Neural progenitor cell (in vitro differentiated cells): Measurements from ENCODE around the gene SPAG16. TPM values are rescaled to one million over a fixed set of nuclear protein-coding genes. Genes with fewer than 3 reads are reported as not detected.

Experiments
- DNase-seq: peaks from one replicate; pipeline ENCODE4 v3.0.0-alpha.2; 2016; ENCODE audit warnings: low spot score
- H2AFZ ChIP-seq: fragments of 200-600 bp; sonication (generic); replicated peaks from 2 replicates; pipeline ENCODE4 v1.6.1; 2016; ENCODE audit warnings: antibody characterized with exemption
- H3F3A ChIP-seq: fragments of 200-600 bp; sonication (generic); 2 replicates; pipeline ENCODE4 v1.6.1; 2016; ENCODE audit warnings: antibody characterized with exemption, low read depth
- H3K27ac ChIP-seq: fragments of 200-600 bp; sonication (generic); 2 replicates; pipeline ENCODE4 v1.5.1; 2016; ENCODE audit warnings: mild to moderate bottlenecking
- H3K27me3 ChIP-seq: fragments of 200-600 bp; sonication (generic); 2 replicates; pipeline ENCODE4 v1.6.1; 2016; ENCODE audit warnings: mild to moderate bottlenecking, moderate library complexity
- H3K36me3 ChIP-seq: fragments of 200-600 bp; sonication (generic); 2 replicates; pipeline ENCODE4 v1.5.1; 2016
- H3K4me1 ChIP-seq: fragments of 200-600 bp; sonication (generic); 2 replicates; pipeline ENCODE4 v1.6.1; 2016; ENCODE audit warnings: mixed run types
- H3K4me2 ChIP-seq: fragments of 200-600 bp; sonication (generic); 2 replicates; pipeline ENCODE4 v1.6.1; 2016
- H3K4me3 ChIP-seq: fragments of 200-600 bp; sonication (generic); 2 replicates; pipeline ENCODE4 v1.5.1; 2016
- H3K79me2 ChIP-seq: fragments of 200-600 bp; sonication (generic); 2 replicates; pipeline ENCODE4 v1.6.1; 2016; ENCODE audit warnings: low read depth
- H3K9ac ChIP-seq: fragments of 200-600 bp; sonication (generic); 2 replicates; pipeline ENCODE4 v1.6.1; 2016
- H3K9me3 ChIP-seq: fragments of 200-600 bp; sonication (generic); 2 replicates; pipeline ENCODE4 v1.5.1; 2016; ENCODE audit warnings: low read depth
- H4K20me1 ChIP-seq: fragments of 200-600 bp; sonication (generic); 2 replicates; pipeline ENCODE4 v1.6.1; 2016; ENCODE audit warnings: low read depth
- H3K27ac Mint-ChIP-seq: 3 replicates; pipeline ENCODE4 v1.8.0; 2021; ENCODE audit warnings: mixed read lengths
- H3K27me3 Mint-ChIP-seq: 2 replicates; pipeline ENCODE4 v1.8.0; 2022; ENCODE audit warnings: low read depth, mild to moderate bottlenecking, inconsistent platforms, moderate library complexity, mixed read lengths; ENCODE audit not compliant: insufficient read depth
- H3K36me3 Mint-ChIP-seq: 3 replicates; pipeline ENCODE4 v1.8.0; 2021; ENCODE audit warnings: mixed read lengths
- H3K4me1 Mint-ChIP-seq: 3 replicates; pipeline ENCODE4 v1.8.0; 2021; ENCODE audit warnings: mixed read lengths
- H3K4me3 Mint-ChIP-seq: 3 replicates; pipeline ENCODE4 v1.8.0; 2021; ENCODE audit warnings: mild to moderate bottlenecking, moderate library complexity, mixed read lengths
- H3K9me3 Mint-ChIP-seq: 3 replicates; pipeline ENCODE4 v1.8.0; 2020; ENCODE audit warnings: mixed read lengths
- EZH2 ChIP-seq: fragments of 200-600 bp; sonication (generic); IDR thresholded peaks from 2 replicates; pipeline ENCODE4 v1.6.1; 2017; ENCODE audit warnings: antibody characterized with exemption, mild to moderate bottlenecking, moderate library complexity
- EZH2phosphoT487 ChIP-seq: fragments of 200-600 bp; sonication (generic); IDR thresholded peaks from 2 replicates; pipeline ENCODE4 v1.6.1; 2017; ENCODE audit warnings: antibody characterized with exemption
- total RNA-seq: library from RNA; depleted of rRNA; stranded (reverse); fragments of >200 nt; gene quantifications from 2 replicates; pipeline ENCODE4 v1.2.3, GENCODE V29; 2015; ENCODE audit warnings: low replicate concordance
- TF ChIP-seq, protein P1 (sequence below): fragments of 200-600 bp; sonication (generic); IDR thresholded peaks from 2 replicates; pipeline ENCODE4 v1.5.1; 2017; ENCODE audit warnings: antibody characterized with exemption, mild to moderate bottlenecking

The SPAG16 gene
- total RNA-seq, 1 donor from 2014 or later, result 70.3 TPM

DNA sequence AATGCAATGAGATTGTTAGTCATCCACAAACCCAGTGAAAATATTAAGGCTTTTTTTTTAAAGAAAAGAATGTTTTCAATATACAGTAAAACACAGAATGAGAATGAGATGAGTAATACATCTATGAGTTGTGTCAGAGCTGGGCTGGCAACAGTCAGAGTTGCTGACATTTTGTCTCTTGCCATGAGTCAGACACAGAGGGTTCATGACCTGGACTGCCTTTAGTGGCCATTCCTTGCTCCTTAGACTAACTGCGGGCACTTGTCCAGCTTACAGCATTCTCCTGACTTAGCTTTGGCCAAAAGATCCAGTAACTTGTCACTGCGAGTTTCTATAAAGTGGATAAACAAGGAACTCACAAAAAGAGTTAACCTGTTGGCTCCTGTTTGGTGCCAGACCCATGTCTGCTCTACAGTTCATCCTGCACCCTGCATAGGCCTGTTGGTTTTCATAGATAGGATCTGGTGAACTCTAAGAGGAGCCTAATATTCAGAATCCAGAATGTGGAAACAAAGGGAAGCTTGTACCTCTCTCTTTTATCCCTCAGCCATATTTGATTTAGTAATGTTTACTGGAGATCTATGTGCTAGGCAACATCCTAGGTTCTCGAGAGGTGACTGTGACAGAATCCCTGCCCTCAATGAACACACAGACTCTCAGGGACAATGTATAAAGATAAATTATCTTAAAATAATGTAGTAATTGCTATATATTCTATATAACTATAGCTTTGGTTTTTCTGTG, 735.1 kb downstream of the SPAG16 start:
- Mint-ChIP-seq H3K27me3 (peaks cover 5% of the 10 kb centered on the region), H3K4me3 (no peak overlapping the region), H3K4me1 (no peaks in the 10 kb centered on the region), H3K36me3 (no peaks in the 10 kb centered on the region), H3K9me3 (no peaks in the 10 kb centered on the region), H3K27ac (no peak overlapping the region)
- Histone ChIP-seq H3K27me3 (no peaks in the 10 kb centered on the region), H3K9ac (no peak overlapping the region), H3K4me3 (no peak overlapping the region), H4K20me1 (no peaks in the 10 kb centered on the region), H3K36me3 (no peaks in the 10 kb centered on the region), H3K4me1 (no peaks in the 10 kb centered on the region), H3K9me3 (no peaks in the 10 kb centered on the region), H3K79me2 (no peaks in the 10 kb centered on the region), H2AFZ (no peak overlapping the region), H3K27ac (no peak overlapping the region), H3K4me2 (no peak overlapping the region), H3F3A (no peaks in the 10 kb centered on the region)
- TF ChIP-seq EZH2phosphoT487 (no peak), EZH2 (no peak)
- TF ChIP-seq, protein P1, sequence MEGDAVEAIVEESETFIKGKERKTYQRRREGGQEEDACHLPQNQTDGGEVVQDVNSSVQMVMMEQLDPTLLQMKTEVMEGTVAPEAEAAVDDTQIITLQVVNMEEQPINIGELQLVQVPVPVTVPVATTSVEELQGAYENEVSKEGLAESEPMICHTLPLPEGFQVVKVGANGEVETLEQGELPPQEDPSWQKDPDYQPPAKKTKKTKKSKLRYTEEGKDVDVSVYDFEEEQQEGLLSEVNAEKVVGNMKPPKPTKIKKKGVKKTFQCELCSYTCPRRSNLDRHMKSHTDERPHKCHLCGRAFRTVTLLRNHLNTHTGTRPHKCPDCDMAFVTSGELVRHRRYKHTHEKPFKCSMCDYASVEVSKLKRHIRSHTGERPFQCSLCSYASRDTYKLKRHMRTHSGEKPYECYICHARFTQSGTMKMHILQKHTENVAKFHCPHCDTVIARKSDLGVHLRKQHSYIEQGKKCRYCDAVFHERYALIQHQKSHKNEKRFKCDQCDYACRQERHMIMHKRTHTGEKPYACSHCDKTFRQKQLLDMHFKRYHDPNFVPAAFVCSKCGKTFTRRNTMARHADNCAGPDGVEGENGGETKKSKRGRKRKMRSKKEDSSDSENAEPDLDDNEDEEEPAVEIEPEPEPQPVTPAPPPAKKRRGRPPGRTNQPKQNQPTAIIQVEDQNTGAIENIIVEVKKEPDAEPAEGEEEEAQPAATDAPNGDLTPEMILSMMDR, result no peak
- no peak for DNase-seq

DNA sequence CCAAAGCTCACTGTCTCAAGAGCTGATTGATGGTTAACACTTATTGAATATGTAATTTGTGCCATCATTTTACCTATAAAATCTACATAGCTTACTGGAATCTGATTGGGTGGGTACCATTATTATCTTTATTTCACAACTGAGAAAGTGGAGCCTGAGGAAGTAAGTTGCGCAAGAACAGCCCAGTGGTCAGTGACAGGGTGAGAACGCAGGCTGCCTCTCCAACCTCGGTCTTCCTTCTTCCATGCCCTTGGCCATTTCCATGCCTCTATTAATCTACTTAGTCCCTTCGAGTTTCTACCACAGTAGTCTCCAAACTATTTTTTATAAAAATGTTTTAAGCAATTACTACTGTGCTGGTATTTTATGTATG, 735.7 kb downstream of the SPAG16 start:
- no peak for DNase-seq
- no peak overlapping the region for H3K4me3 Mint-ChIP-seq
- H3K36me3 Mint-ChIP-seq, result no peaks in the 10 kb centered on the region
- Histone ChIP-seq H3K79me2 (no peaks in the 10 kb centered on the region), H3K4me1 (no peaks in the 10 kb centered on the region), H4K20me1 (no peaks in the 10 kb centered on the region), H3K27me3 (no peaks in the 10 kb centered on the region), H3K36me3 (no peaks in the 10 kb centered on the region), H2AFZ (no peak overlapping the region), H3K4me2 (no peak overlapping the region), H3K27ac (no peak overlapping the region), H3K9me3 (no peaks in the 10 kb centered on the region), H3K9ac (no peak overlapping the region), H3F3A (no peaks in the 10 kb centered on the region), H3K4me3 (no peak overlapping the region)
- no peak overlapping the region for H3K27ac Mint-ChIP-seq
- no peaks in the 10 kb centered on the region for H3K9me3 Mint-ChIP-seq
- no peaks in the 10 kb centered on the region for H3K4me1 Mint-ChIP-seq
- peaks cover 5% of the 10 kb centered on the region for H3K27me3 Mint-ChIP-seq
- no peak for TF ChIP-seq EZH2phosphoT487
- TF ChIP-seq, protein P1, result no peak
- no peak for TF ChIP-seq EZH2

DNA sequence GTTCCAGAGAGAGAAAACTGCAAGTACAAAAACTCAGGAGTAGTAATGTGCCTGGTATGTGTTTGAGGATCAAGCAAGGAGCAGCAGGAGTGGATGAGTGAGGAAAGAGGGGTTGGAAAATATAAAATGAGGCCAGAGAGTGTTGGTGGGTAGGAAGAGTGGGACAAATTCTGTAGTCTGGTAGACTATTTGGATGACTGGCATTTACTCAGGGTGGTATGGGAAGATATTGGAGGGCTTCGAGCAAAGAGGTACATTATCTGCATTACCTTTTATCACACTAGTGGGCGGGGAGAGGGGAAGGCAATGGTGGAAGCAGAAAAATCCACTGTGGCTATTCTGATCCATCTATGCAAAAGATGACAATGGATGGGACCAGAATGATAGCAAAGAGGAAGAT, 744.9 kb downstream of the SPAG16 start:
- no peak for DNase-seq
- Mint-ChIP-seq H3K27ac (no peak overlapping the region), H3K9me3 (no peaks in the 10 kb centered on the region)

More for the DNA sequence above, 744.9 kb downstream of the SPAG16 start:
- Histone ChIP-seq H3K4me1 (no peaks in the 10 kb centered on the region), H3K4me3 (no peak overlapping the region), H3K9ac (no peak overlapping the region), H3K79me2 (no peaks in the 10 kb centered on the region), H2AFZ (no peak overlapping the region), H3K4me2 (no peak overlapping the region), H3K36me3 (no peaks in the 10 kb centered on the region), H3K27ac (no peak overlapping the region), H3K27me3 (no peaks in the 10 kb centered on the region), H3K9me3 (no peaks in the 10 kb centered on the region), H4K20me1 (no peaks in the 10 kb centered on the region), H3F3A (no peaks in the 10 kb centered on the region)
- no peaks in the 10 kb centered on the region for H3K36me3 Mint-ChIP-seq
- TF ChIP-seq, protein P1, result no peak
- TF ChIP-seq EZH2 (no peak), EZH2phosphoT487 (no peak)
- H3K27me3 Mint-ChIP-seq, result peaks cover 2% of the 10 kb centered on the region
- no peak overlapping the region for H3K4me3 Mint-ChIP-seq
- peaks cover 8% of the 10 kb centered on the region for H3K4me1 Mint-ChIP-seq
